ENCODE data around the gene KRTAP19-3.

The KRTAP19-3 gene

DNA sequence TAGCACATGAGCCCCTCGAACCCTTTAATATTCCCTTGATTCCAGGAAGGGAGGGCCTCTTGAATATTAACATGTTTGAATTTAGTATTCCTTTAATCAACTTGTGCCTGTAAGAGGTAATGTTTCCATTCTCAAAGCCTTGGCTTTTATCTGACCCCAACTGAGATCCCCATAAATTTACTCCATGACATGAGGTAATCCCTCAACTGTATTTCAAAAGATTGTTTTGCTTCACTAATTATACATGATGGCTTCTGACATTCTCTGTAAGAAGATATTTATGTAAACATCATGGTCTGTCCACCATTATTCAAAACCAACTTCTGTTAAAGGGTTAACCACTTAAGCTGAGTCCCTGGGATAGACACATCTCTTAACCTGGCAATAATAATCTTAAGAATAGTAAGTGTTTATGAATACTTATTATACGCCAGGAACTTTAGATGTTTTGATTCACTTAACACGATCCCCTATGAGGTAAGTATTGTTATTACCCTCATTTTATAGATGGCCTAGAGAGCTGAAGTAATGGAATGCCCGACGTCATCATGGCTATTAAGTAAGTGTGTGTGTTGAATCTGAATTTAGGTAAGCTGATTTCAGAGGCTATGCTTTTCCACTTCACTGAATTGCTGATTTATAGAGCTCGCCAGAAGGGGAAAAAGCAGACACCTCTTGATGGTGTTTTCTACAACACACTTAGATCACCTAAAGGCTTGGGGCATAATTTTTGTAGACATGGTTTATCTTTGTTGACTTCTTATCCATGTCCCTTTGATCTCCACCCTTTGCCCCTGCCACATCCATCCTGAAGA, 22.7 kb downstream of the KRTAP19-3 start:
- Histone ChIP-seq H3K9me3 (ENCODE audit: control insufficient read depth in 1 of 2, low read length in 2 of 2) (no peaks in the 10 kb centered on the region), H3K27ac (ENCODE audit: low read length) (no peak overlapping the region), H3K4me3 (ENCODE audit: low read depth in 1 of 2, low read length in 2 of 2) (no peak overlapping the region), H3K27me3 (ENCODE audit: low read depth, low read length) (no peaks in the 10 kb centered on the region), H3K36me3 (ENCODE audit: control insufficient read depth in 1 of 2, insufficient read depth in 2 of 2, low read length in 2 of 2) (no peaks in the 10 kb centered on the region), H3K4me1 (ENCODE audit: control insufficient read depth in 1 of 2, insufficient read depth in 2 of 2, low read length in 2 of 2) (no peaks in the 10 kb centered on the region)

DNA sequence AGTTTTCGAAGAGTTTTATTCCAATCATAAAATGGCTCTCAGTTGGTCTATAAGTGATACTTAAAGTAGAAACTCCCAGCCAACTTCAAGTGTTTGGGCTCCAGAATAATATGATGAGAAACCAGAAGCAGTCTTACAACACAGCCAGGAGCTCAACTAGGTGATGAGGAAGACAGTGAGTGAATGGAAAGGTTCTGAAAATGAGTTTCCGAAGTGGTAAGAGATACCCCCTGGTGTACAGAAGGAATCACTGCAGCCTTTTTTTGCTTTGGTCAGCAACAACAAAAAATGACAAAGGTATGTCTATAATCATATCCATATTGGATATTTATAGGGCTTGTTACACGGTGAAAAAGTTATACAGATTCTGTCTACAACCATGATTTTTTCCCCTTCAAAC, 28.1 kb downstream of the KRTAP19-3 start:
- Histone ChIP-seq H3K27ac (ENCODE audit: low read length) (no peak overlapping the region), H3K9me3 (ENCODE audit: control insufficient read depth in 1 of 2, low read length in 2 of 2) (no peaks in the 10 kb centered on the region), H3K27me3 (ENCODE audit: low read depth, low read length) (no peaks in the 10 kb centered on the region), H3K36me3 (ENCODE audit: control insufficient read depth in 1 of 2, insufficient read depth in 2 of 2, low read length in 2 of 2) (no peaks in the 10 kb centered on the region), H3K4me3 (ENCODE audit: low read depth in 1 of 2, low read length in 2 of 2) (no peak overlapping the region), H3K4me1 (ENCODE audit: control insufficient read depth in 1 of 2, insufficient read depth in 2 of 2, low read length in 2 of 2) (no peaks in the 10 kb centered on the region)

DNA sequence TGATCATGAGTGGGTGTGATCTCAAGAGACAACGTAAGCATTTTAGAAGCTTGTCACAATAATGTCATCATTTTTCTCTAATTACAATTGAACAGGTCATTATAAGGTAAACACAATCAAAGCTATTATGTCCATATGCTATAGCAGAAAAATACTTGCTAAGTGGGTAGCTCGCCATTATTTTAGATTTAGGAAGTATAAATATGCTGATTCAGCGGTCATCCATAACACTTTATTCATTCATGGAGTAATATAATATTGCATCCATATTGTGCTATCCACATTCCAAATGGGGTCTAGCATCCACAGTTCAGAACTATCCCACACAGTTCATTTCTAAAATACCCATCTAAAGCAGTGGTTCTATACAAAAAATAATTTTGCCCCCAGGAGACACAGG, 43.3 kb downstream of the KRTAP19-3 start:
- no peaks in the 10 kb centered on the region for H3K4me1 ChIP-seq (ENCODE audit: control insufficient read depth in 1 of 2, insufficient read depth in 2 of 2, low read length in 2 of 2)
- H3K4me3 ChIP-seq (ENCODE audit: low read depth in 1 of 2, low read length in 2 of 2), result no peak overlapping the region
- H3K36me3 ChIP-seq (ENCODE audit: control insufficient read depth in 1 of 2, insufficient read depth in 2 of 2, low read length in 2 of 2), result no peaks in the 10 kb centered on the region
- no peaks in the 10 kb centered on the region for H3K27me3 ChIP-seq (ENCODE audit: low read depth, low read length)
- H3K27ac ChIP-seq (ENCODE audit: low read length), result no peak overlapping the region
- H3K9me3 ChIP-seq (ENCODE audit: control insufficient read depth in 1 of 2, low read length in 2 of 2), result no peaks in the 10 kb centered on the region

DNA sequence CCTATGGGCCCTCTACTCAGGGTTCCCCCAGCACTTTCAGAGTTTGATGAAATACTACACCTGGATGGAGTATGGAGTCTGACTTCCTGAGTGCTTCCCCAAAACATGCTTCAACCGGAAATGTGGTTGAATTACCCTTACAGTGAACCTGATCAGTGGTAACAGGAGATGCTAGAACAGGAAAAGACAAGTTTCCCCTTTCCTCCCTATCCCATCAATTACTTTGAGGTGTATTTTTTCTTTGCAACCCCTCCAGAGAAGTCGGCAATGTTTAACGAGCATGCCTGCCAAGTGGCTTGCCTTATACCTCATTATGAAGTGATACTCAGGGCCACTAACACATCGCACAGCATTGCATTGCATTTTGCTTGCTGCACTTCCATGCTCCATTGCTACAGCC, 44.8 kb downstream of the KRTAP19-3 start:
- H3K27ac ChIP-seq (ENCODE audit: low read length), result no peak overlapping the region
- H3K36me3 ChIP-seq (ENCODE audit: control insufficient read depth in 1 of 2, insufficient read depth in 2 of 2, low read length in 2 of 2), result no peaks in the 10 kb centered on the region
- no peaks in the 10 kb centered on the region for H3K4me1 ChIP-seq (ENCODE audit: control insufficient read depth in 1 of 2, insufficient read depth in 2 of 2, low read length in 2 of 2)
- H3K27me3 ChIP-seq (ENCODE audit: low read depth, low read length), result no peaks in the 10 kb centered on the region
- H3K9me3 ChIP-seq (ENCODE audit: control insufficient read depth in 1 of 2, low read length in 2 of 2), result no peaks in the 10 kb centered on the region
- H3K4me3 ChIP-seq (ENCODE audit: low read depth in 1 of 2, low read length in 2 of 2), result no peak overlapping the region

DNA sequence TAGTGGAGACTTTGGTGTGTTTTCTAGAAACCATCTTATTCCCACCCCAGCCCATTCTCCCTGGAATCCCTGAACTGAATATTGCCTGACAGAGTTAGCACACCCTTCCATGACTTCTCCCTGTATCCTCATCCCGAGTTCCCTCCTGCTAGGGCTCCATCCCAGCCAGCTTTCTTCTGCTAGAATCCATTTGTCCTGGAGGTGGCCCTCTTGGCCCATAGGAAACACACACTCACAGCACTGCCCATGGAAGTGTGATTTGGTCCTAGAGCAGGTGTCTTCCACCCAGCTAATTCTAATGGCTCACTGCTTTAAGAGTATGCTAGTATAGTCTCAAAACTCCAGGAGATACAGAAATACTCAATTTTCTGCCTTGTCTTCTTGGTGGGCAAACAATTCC, 47.6 kb downstream of the KRTAP19-3 start:
- no peaks in the 10 kb centered on the region for H3K27me3 ChIP-seq (ENCODE audit: low read depth, low read length)
- H3K4me3 ChIP-seq (ENCODE audit: low read depth in 1 of 2, low read length in 2 of 2), result no peak overlapping the region
- no peaks in the 10 kb centered on the region for H3K9me3 ChIP-seq (ENCODE audit: control insufficient read depth in 1 of 2, low read length in 2 of 2)
- no peaks in the 10 kb centered on the region for H3K36me3 ChIP-seq (ENCODE audit: control insufficient read depth in 1 of 2, insufficient read depth in 2 of 2, low read length in 2 of 2)
- no peaks in the 10 kb centered on the region for H3K4me1 ChIP-seq (ENCODE audit: control insufficient read depth in 1 of 2, insufficient read depth in 2 of 2, low read length in 2 of 2)
- H3K27ac ChIP-seq (ENCODE audit: low read length), result no peak overlapping the region

DNA sequence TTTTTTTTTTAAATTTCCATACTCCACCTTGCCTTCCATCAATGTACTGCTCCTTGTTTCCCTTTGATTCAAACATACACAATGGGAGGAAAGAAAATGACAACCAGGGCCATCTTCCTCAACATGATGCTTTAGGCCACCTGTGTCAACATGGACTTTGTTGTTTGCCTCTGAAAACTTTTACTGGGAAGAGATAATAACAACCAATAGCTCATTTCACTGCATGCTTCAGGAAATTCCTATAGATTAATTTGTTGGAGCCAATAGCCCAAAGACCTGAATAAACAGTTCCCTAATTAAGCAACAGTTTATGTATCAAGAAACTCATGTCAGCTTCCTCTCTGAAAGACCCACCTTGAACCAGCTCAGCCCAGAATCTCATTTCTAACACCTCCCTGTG, 48.6 kb downstream of the KRTAP19-3 start:
- H3K27me3 ChIP-seq (ENCODE audit: low read depth, low read length), result no peaks in the 10 kb centered on the region
- no peak overlapping the region for H3K4me3 ChIP-seq (ENCODE audit: low read depth in 1 of 2, low read length in 2 of 2)
- H3K4me1 ChIP-seq (ENCODE audit: control insufficient read depth in 1 of 2, insufficient read depth in 2 of 2, low read length in 2 of 2), result no peaks in the 10 kb centered on the region
- no peaks in the 10 kb centered on the region for H3K36me3 ChIP-seq (ENCODE audit: control insufficient read depth in 1 of 2, insufficient read depth in 2 of 2, low read length in 2 of 2)
- H3K9me3 ChIP-seq (ENCODE audit: control insufficient read depth in 1 of 2, low read length in 2 of 2), result no peaks in the 10 kb centered on the region
- H3K27ac ChIP-seq (ENCODE audit: low read length), result no peak overlapping the region
